HG02763 (cell line): ENCODE data around the gene GALNT8.

Source experiments
- ATAC-seq: cut with Tn5 transposase; IDR thresholded peaks from one replicate; pipeline ENCODE4 v1.9.1; 2021; ENCODE audit warnings: mild to moderate bottlenecking, moderate library complexity; ENCODE audit not compliant: unreplicated experiment

Gene GALNT8

DNA sequence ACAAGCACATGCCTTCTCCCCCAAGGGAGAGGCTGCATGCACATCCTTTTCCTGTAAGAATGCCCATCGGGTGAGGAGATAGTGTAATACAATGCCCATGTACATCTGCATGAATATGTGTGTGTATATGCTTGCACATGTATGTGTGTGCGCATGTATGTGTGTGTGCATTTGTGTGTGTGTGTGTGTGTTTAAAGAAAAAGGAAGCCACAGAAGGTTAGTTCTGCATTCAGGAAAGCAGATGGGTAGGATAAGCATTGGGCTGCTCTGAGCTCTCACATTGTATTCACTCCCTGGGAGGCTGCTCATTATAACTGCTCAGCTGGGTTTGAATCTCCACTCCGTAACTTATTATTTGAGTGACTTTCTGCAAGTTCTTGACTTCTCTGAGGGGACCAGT, 74.3 kb downstream of the GALNT8 start:
- ATAC-seq = no peak

DNA sequence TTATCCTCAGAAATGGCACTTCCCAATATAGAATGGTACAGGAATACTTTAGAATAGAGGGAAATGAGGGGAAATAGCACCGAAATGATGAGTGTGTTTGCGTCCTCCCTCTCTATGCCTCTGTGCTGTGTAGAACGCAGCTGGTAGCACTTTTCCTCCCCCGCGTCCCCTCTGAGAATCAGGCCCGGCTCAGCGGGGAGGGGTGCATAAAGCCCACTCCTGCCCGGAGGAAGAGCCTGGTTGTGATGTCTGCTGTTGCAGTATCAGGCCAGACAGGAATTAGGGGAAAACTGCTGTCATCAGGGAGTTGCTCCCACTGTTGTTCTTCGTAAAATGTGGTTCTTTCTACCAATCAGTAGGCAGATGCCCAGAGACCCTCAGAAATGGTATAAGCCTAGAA, 76.0 kb downstream of the GALNT8 start:
- no peak for ATAC-seq

DNA sequence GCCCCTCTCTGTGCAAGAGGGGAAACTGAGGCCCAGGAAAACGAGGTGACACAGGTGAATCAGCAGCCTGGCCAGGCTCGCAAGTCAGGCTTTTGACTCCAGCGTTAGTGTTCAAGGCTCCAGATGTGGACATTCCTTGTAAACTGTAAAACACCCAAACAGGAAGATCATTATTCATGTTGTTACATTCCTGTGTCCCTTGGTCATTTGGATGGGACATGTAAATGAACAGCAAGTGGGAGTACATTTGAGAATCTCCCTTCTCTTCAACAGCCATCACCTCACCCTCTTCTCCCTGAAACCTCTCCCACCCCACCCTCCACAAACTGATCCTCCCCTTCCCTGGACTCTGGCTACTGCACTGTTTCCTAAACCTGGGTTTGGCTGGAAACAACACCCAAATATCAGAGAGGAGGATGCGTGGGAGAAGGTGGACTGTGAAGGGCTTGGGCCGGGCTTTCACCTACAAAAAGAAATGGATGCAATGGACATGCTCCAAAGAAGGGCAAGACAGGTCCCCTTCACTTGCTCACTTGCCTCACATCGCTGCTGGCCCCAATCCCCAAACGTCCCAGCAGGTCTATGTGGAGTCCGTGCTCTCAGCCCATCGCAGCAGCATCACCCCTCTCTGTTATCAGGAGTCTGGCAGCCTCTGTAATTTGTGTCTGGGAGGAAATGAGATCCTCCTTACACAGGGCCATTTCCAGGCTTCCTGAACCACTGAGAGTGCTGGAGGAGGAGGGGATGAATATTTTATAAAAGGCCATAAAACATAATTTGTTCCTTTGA, 76.7 kb downstream of the GALNT8 start:
- ATAC-seq = no peak

DNA sequence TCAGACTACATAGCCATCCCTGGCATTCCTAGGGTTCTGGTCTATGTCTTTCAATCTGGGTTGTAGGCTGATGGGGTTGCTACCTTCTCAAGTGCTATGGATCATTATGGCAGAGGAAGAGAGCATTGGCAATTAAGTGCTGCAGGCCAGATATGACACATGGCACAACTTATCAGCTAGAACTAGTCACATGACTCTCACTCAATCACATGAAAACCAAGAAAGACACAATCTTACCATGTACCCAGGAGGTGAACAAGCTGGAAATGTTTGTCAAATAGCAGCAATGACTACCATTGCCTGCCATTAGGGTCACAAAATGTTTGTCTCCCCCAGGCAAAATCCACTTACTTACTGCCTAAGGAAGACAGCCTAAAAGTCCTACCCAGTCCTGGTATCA, 80.4 kb downstream of the GALNT8 start:
- ATAC-seq = no peak

DNA sequence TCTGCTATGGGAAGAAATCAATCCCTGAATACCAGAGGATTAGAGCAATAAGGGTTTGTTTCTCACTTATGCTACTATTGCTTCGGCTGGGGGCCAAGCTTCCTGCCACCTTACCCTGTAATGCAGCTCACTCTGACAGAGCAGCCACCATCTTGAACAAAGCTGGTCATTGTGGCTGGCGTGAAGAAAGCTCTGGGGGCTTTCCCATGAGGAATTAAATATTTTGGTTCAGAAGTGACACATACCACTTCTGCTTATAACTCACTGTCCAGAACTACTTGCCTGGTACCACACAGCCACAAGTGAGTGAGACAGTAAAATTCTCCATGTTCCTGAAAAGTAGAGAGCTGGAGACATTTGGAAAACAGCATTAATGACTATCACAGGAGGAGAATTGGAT, 82.6 kb downstream of the GALNT8 start:
- no peak for ATAC-seq

DNA sequence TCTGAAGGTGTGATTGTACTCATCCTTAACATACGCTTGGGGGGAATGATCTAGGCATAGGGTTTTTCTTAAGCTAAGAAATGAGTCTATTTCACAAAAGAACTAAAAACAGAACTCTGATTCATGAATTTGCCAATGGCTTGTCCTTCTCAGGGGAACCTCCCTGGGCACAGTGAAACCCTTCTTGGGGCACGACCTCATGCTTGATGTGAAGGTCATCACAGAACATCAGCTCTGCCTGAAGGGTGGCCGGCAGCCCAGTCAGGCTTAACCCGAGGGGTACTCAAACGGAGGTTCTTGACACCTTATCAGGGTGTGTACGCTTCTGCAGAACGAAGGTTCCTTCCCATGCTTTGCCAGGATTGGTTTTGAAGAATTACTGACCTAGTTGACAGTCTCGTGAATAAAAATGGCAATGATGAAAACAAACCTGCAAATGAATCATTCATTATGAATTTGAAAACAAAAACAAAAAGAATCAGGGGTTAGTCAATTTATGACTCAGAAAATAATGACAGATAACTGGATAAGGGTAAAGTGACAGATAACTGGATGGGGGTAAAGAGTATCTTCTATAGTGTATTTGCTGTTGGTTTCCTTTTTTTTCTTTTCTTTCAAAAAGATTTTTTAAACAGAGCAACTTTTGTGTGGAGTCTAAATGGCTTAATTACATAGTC, 86.4 kb downstream of the GALNT8 start:
- no peak for ATAC-seq

DNA sequence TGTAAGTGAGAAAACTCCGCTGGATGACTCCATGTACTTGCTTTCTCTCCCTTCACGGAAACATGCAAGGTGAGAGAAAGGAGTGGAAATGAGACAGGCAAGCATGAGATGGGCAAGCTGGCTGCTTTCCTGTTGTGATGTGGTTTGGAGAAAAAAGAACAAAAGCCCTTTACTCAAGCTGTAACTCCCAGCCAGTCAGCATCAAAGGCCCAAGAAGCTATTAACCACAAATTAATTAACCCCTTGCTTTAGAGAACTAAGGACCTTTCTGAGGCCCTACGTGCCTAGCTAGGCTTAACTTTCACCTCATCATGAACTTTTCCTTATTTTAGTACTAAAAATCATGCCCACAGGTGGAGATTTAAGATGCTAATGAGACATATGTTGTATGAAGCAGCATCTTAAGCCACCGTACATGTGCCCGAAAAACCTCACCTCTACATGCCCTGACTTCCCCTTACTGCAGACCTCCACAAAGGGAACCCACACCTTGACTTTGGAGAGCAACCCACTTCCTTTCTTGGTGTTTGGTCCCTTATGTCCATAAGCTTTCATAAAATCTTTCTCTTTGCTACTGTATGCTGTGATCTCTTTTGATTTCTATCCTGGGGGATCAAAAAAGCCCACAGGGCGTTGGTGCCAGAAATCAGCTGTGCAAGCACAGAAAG, 87.0 kb downstream of the GALNT8 start:
- no peak for ATAC-seq

DNA sequence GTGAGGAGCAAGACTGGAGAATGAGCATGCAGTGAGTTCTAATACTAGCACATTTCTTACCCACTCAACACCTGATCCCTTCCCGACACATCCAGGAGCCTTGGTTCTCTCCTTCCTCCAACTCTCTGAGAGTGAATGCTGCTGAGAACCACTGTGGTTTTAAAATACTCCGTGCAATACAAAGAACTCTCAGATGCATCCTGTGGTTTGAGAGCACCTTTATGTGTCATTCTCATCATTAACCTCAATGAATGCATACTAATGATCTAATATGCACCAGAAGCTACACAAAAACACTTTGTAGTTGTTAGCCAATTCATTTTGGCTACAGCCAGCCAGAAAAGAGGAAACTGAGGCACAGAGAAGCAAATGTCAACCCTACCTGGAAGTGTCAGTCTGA, 87.6 kb downstream of the GALNT8 start:
- no peak for ATAC-seq

DNA sequence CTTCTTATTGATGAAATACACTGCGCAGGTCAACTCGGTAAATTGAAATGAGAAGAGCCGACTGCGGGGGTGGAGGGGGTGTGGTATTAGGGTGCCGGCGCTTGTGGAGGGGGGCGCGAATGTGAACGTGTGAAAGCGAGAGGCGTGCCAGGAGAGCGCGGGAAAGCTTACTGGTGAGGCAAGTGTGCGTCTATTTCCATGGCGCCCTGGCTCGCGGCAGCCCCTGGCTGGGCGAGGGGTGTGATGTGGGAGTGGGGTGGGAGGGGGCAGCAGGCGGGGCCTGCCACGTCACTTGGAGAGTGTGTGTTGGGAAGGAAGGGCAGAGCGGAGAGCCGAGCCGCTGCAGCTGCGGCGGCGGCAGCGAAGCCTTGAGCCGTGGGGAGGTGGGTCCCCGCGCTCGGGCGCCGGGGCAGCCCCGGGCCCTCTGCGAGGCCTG, 88.8 kb downstream of the GALNT8 start:
- no peak for ATAC-seq

DNA sequence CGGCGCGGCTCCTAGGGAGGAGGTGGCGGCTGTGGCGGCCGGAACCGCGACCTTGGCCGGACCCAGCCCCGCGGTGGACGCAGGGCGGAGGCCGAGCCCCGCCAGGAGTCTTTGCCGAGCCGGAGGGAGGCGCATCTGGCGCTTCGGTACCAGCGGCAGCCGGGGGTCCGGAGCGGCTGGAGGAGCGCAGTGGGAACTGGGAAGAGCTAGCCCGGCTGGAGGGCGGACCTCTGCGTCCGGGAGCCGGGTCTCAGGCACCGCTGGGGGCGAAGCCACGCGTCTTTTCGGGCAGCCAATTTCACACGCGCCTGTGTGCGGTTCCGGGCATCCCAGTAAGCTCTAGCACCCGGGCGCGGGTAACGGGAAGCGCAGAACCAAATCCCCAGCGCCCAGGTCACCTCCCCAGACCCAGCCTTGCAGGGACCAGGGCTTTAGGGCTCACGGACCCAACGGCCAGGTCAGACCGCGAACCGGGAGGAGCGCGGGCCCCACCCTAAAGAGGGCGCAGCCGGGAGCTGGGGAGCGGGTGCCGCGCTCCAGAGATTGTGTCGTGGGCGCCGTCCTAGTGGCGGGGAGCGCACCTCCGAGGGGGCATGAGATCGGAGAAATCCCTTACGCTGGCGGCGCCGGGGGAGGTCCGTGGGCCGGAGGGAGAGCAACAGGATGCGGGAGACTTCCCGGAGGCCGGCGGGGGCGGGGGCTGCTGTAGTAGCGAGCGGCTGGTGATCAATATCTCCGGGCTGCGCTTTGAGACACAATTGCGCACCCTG, 89.4 kb downstream of the GALNT8 start:
- no peak for ATAC-seq

DNA sequence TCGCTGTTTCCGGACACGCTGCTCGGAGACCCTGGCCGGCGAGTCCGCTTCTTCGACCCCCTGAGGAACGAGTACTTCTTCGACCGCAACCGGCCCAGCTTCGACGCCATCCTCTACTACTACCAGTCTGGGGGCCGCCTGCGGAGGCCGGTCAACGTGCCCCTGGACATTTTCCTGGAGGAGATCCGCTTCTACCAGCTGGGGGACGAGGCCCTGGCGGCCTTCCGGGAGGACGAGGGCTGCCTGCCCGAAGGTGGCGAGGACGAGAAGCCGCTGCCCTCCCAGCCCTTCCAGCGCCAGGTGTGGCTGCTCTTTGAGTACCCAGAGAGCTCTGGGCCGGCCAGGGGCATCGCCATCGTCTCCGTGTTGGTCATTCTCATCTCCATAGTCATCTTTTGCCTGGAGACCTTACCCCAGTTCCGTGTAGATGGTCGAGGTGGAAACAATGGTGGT, 90.0 kb downstream of the GALNT8 start:
- no peak for ATAC-seq

DNA sequence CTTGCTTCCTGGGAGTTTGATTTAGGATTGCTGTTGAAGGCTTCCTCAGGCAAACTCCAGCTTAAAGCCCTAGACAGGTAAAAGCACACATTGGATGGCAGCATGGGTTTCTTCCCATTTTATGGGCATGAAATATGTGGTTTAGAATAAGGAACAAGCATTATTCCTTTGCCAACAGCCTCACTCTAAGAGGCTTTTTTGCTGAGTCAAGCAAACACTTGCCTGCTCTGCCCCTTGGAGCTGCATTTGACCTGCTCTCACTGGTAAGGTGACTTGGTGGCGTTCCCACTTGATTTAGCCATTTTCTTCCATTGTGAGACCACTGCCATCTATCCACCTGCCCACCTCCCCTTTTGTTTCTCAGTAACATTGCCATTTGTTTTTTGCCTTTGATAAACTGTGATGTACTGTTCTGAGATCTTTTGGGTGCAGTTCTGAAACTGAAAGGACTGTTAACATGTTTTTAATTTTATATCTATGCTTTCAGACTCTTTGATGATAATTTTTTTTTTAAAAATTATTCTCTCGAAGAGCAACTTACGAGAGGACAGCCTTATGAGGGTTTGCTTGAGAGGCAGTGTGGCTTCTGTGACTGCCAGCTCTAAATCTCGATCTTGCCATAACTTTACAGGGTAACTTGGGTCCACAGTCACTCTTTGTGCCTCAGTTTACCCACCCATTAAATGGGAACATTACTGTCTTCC, 92.6 kb downstream of the GALNT8 start:
- ATAC-seq = no peak

DNA sequence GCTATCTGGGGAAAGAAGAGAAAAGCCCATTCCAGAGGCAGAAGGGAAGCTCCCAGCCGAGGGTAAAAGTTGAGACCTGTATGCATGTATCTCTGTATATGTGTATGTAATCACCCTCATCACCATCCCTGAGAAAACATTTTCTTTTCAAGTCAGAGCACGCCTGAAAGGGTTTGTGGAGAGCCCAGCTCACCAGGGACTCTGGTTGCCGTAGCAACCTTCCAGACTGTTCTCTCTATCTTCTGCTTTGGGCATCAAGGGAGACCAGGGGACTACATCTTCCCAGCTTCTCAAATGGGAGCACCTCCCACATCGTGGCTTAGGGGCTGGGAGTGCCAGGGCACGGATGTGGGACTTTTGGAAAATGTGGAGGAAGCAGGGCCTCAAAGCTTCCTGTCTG, 93.5 kb downstream of the GALNT8 start:
- ATAC-seq = no peak

DNA sequence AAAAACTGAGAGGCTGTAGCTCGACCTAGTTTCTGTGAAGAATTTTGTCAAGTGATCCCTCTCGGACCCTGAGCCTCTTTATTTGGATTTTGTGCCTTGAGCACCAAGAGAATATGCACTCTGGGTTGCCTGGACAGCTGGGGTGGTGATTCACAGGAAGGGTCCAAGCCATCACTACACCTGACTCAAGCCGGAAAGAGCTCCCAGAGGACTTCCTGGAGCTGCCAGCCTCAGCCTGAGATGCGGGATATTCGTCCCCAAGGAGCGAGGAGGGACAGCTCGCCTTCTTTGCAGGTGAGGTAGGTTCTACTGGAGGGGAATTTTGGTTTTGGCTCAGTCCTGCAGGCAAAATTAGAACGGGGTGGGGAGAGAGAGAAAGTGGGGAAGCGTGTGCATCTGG, 94.3 kb downstream of the GALNT8 start:
- ATAC-seq = no peak

DNA sequence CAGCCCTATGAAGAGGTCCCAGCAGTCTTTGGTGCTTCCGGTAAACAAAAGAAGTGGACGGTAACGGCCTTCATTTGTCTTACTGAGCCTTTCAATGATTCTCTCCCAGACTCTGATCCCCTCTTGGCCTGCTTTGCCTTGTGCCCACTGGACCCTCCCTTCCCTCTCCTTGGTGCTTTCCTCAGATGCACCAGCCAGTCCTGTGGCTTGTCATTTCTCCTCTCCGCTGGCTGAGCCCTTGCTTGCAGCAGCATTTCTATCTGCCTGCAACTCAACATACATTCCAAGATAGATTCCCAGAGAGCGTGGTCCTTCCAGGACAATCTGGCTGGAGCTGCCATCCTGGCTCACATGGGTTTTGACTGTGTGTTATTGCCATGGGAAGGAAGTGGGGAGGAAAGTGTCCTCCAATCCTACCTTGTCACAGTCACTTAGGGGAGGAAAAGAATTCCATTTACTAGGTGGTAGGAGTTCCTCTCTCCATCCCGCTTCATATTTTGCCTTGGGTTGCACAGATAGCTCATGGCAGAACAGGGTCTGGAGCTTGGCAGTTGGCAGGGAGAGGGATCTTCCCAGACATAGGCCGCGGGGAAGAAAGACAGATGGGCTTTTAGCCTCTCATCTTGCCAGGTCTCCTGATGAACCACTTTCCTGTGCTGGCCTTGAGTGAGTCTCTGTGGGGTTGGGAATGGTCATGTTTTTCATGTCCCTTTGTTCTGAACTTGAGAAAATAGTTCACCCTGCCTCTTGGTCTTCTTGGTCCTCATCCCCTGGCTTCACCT, 96.7 kb downstream of the GALNT8 start:
- ATAC-seq = no peak

DNA sequence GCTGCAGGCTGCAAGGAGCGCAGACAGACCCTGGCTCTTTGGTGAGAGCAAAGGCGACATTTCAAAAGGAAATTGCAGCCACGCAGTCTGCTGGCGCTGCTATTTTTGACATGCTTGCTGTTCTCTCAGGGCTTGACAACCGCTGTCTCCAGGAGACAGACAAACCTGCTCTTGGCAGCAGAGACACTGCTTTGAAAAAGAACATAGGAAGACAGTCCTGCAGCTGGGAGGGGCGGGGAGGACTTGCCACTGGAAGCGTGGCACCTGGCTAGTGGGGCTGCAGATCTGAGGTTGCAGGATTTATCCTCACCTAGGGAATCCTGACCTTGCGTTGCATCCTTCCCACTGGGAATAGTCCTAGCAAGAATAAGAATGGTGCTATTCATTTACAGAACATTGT, 97.7 kb downstream of the GALNT8 start:
- no peak for ATAC-seq

DNA sequence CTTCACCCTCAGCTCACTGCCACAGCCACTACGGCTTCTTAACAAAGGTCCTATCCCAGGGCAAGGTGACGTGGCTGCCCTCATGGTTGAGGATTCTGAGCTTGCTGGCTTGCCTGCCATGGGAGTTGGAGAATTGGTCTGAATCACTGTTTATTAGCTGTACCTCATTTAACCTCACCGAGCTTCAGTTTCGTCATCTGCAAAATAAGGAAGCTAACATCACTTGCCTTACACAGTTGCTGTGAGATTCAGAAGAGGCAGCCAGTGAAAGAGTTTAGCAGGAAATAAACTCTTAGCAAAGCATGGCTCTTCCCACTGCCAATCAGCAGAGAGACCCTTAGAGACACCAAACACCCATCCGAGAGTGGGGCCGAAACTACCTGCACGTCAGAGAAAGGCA, 99.5 kb downstream of the GALNT8 start:
- no peak for ATAC-seq

DNA sequence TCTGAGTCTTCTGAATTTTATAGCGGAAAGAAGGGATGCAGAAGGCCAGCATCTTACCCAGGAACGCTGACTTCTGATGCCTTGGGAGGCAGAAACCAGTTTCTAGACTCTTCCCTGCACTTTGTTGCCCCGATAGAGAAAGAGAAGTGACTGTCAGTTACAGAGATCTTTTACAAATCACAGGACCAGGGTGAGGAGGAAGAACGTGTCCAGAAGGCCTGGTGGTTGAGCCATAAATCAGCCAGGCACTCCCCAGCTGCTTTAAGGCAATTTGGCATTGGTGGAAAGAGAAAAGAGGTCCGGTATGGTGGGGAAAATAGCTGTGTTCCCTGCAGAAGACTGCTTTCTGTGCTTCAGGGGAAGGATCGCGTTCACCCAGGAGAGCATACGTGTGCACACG, 100.8 kb downstream of the GALNT8 start:
- no peak for ATAC-seq
